ENCODE results near the gene TMEM87B. TPM values are rescaled to one million over a fixed set of nuclear protein-coding genes. Genes with fewer than 3 reads are reported as not detected.

TMEM87B gene
- total and polyA plus RNA-seq, 2 donors (not counting 1 experiment from before 2014, with no cell fraction given), result 30.5 to 31.5 TPM

DNA sequence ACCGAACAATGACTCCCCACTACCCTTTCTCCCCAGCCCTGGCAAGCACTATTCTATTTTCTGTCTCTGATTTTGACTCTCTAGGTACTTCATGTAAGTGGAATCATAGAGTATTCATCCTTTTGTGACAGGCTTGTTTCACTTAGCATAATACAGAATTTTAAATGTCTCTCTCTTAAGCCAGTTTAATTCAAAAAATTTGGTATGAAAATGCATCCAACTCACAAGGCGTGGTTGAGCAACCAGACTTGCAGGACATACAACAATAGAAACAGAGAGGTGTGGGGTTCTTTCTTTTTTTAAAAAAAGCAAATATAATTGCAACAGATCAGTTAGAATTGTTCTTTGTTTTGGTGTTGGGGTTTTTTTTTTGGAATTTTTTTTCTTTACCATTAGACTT lies 47.6 kb upstream of the TMEM87B start:
- no peak overlapping the region for H3K9ac ChIP-seq (ENCODE audit: insufficient read depth, low read length)
- no peaks in the 10 kb centered on the region for H3K79me2 ChIP-seq (ENCODE audit: control insufficient read depth, insufficient read depth, low read length)
- no peaks in the 10 kb centered on the region for H4K20me1 ChIP-seq (ENCODE audit: control insufficient read depth, extremely low read depth, insufficient read depth, low read length)
- H3K36me3 ChIP-seq (ENCODE audit: control insufficient read depth, insufficient read depth, low read length), result no peaks in the 10 kb centered on the region
- H3K9me3 ChIP-seq (ENCODE audit: control insufficient read depth, insufficient read depth, low read depth, low read length), result no peaks in the 10 kb centered on the region
- no peak overlapping the region for H3K4me2 ChIP-seq (ENCODE audit: extremely low read depth, insufficient read depth, low read length)
- no peak overlapping the region for H3K4me3 ChIP-seq (replicated peaks in 1 of 4; ENCODE audit: control extremely low read depth in 1 of 4, insufficient read depth in 1 of 4, low read depth in 3 of 4, low read length in 4 of 4)
- TF ChIP-seq, protein P1, sequence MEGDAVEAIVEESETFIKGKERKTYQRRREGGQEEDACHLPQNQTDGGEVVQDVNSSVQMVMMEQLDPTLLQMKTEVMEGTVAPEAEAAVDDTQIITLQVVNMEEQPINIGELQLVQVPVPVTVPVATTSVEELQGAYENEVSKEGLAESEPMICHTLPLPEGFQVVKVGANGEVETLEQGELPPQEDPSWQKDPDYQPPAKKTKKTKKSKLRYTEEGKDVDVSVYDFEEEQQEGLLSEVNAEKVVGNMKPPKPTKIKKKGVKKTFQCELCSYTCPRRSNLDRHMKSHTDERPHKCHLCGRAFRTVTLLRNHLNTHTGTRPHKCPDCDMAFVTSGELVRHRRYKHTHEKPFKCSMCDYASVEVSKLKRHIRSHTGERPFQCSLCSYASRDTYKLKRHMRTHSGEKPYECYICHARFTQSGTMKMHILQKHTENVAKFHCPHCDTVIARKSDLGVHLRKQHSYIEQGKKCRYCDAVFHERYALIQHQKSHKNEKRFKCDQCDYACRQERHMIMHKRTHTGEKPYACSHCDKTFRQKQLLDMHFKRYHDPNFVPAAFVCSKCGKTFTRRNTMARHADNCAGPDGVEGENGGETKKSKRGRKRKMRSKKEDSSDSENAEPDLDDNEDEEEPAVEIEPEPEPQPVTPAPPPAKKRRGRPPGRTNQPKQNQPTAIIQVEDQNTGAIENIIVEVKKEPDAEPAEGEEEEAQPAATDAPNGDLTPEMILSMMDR (conservative IDR thresholded peaks at IDR 0.05 in 1 of 2, IDR thresholded peaks at IDR 0.05 in 1 of 2; ENCODE audit: low read depth in 1 of 2, low read length in 2 of 2), result no peak
- no peak for TF ChIP-seq EZH2 (IDR thresholded peaks at IDR 0.05; ENCODE audit: low read length, missing control alignments)
- H3K4me1 ChIP-seq (ENCODE audit: control insufficient read depth, extremely low read depth, insufficient read depth, low read length), result no peaks in the 10 kb centered on the region
- H3K27ac ChIP-seq (ENCODE audit: insufficient read depth, low read length), result no peak overlapping the region
- no peak for DNase-seq (ENCODE audit: low read depth in 2 of 2)
- no peak overlapping the region for H2AFZ ChIP-seq (ENCODE audit: low read length)
- H3K27me3 ChIP-seq (ENCODE audit: control insufficient read depth, insufficient read depth, low read length), result peaks cover 2% of the 10 kb centered on the region

DNA sequence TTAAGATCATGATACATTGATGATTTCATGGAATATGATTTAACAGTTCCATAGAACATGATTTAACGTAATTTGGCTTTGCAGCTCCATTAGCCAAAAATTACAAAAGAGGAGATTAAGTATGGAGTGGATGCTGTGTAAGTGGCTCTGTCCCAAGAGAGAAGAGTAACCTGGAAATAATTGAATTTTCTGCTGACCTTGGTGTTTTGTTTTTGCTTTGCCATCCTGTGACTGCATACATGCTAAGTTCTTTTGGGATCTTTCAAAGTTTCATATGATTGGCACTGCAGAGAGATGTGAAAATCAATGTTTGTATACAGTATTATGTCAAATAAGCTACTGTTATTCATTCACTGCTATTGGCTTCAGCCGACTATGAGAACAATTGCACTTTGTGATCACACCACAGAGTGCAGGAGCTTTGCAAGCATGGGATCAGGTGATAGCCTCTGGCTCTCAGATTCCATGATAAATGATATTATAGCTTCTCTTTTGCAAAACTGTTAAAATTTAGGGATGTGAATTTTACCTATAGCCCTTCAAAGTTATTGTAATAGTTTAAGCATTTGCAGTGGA lies 46.1 kb upstream of the TMEM87B start:
- Histone ChIP-seq H3K4me2 (ENCODE audit: extremely low read depth, insufficient read depth, low read length) (no peak overlapping the region), H4K20me1 (ENCODE audit: control insufficient read depth, extremely low read depth, insufficient read depth, low read length) (no peaks in the 10 kb centered on the region), H3K4me1 (ENCODE audit: control insufficient read depth, extremely low read depth, insufficient read depth, low read length) (no peaks in the 10 kb centered on the region), H3K36me3 (ENCODE audit: control insufficient read depth, insufficient read depth, low read length) (no peaks in the 10 kb centered on the region), H3K4me3 (replicated peaks in 1 of 4; ENCODE audit: control extremely low read depth in 1 of 4, insufficient read depth in 1 of 4, low read depth in 3 of 4, low read length in 4 of 4) (no peak overlapping the region), H3K79me2 (ENCODE audit: control insufficient read depth, insufficient read depth, low read length) (no peaks in the 10 kb centered on the region), H3K27ac (ENCODE audit: insufficient read depth, low read length) (no peak overlapping the region), H3K9ac (ENCODE audit: insufficient read depth, low read length) (no peak overlapping the region), H2AFZ (ENCODE audit: low read length) (no peak overlapping the region), H3K27me3 (ENCODE audit: control insufficient read depth, insufficient read depth, low read length) (peaks cover 2% of the 10 kb centered on the region), H3K9me3 (ENCODE audit: control insufficient read depth, insufficient read depth, low read depth, low read length) (no peaks in the 10 kb centered on the region)
- TF ChIP-seq EZH2 (IDR thresholded peaks at IDR 0.05; ENCODE audit: low read length, missing control alignments), result no peak
- TF ChIP-seq, protein P1 (conservative IDR thresholded peaks at IDR 0.05 in 1 of 2, IDR thresholded peaks at IDR 0.05 in 1 of 2; ENCODE audit: low read depth in 1 of 2, low read length in 2 of 2), result no peak
- DNase-seq (ENCODE audit: low read depth in 2 of 2), result no peak

DNA sequence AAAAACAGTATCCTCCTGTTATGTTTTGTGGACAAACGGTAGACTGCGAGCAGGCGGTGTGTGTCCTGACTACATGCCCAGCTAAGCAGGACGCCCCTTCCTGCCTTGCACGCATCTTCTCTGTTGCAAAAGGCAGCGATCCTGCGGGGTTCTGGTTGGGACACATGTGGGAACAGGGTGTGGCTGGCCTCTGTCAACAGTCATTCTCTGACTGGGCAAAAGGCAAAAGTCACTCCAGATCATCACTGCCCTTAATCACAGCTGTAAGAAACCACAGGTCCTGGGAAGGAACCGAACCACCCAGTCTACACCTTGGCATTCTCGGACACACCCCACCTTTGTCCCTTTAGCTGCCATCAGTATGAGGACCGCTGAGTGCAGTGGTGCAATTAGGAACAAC lies 44.3 kb upstream of the TMEM87B start:
- DNase-seq (ENCODE audit: low read depth in 2 of 2), result no peak
- Histone ChIP-seq H3K9me3 (ENCODE audit: control insufficient read depth, insufficient read depth, low read depth, low read length) (no peaks in the 10 kb centered on the region), H2AFZ (ENCODE audit: low read length) (no peak overlapping the region)

More for the DNA sequence above, 44.3 kb upstream of the TMEM87B start:
- Histone ChIP-seq H3K27ac (ENCODE audit: insufficient read depth, low read length) (no peak overlapping the region), H3K9ac (ENCODE audit: insufficient read depth, low read length) (no peak overlapping the region), H3K4me2 (ENCODE audit: extremely low read depth, insufficient read depth, low read length) (no peak overlapping the region), H3K36me3 (ENCODE audit: control insufficient read depth, insufficient read depth, low read length) (no peaks in the 10 kb centered on the region), H3K27me3 (ENCODE audit: control insufficient read depth, insufficient read depth, low read length) (peaks cover 2% of the 10 kb centered on the region), H3K4me3 (replicated peaks in 1 of 4; ENCODE audit: control extremely low read depth in 1 of 4, insufficient read depth in 1 of 4, low read depth in 3 of 4, low read length in 4 of 4) (no peak overlapping the region), H3K79me2 (ENCODE audit: control insufficient read depth, insufficient read depth, low read length) (no peaks in the 10 kb centered on the region), H3K4me1 (ENCODE audit: control insufficient read depth, extremely low read depth, insufficient read depth, low read length) (no peaks in the 10 kb centered on the region), H4K20me1 (ENCODE audit: control insufficient read depth, extremely low read depth, insufficient read depth, low read length) (no peaks in the 10 kb centered on the region)
- TF ChIP-seq, protein P1 (conservative IDR thresholded peaks at IDR 0.05 in 1 of 2, IDR thresholded peaks at IDR 0.05 in 1 of 2; ENCODE audit: low read depth in 1 of 2, low read length in 2 of 2), result no peak
- TF ChIP-seq EZH2 (IDR thresholded peaks at IDR 0.05; ENCODE audit: low read length, missing control alignments), result no peak

Data from fibroblast of lung (primary cell).